Stimulated activated CD4-positive, alpha-beta T cell treated with anti-CD3 and anti-CD28 coated beads, Interleukin-12 subunit alpha, Interleukin-12 subunit beta, amount 100 ng/mL, for 48 hours (primary cell): ENCODE measurements around the gene AGRP.
"Not testable (repeated sequence)": the region's sequence is repeated elsewhere in the genome, so short reads cannot be mapped to it uniquely, and the experiment has no call there.

ENCODE experiments used
- DNase-seq, 3 donors: peaks; one replicate each; pipeline ENCODE4 v3.0.0-alpha.2; 2020; ENCODE audit warnings: low read depth in 2 of 3, low spot score in 1 of 3

AGRP gene

GRCh38 chr16:67483150-67483549 lies at the start of gene AGRP:
TSS of gene AGRP (minus strand) at chr16:67483547. CDS start at chr16:67483398, 149 bp downstream.
- no peak for DNase-seq

GRCh38 chr16:67531247-67531646 lies 47.9 kb upstream of the AGRP start:
- DNase-seq = no peak

- no peak for DNase-seq
These were observed 46.9 kb upstream of the AGRP start for GRCh38 chr16:67530013-67530939.

- no peak for DNase-seq
These were observed 46.2 kb upstream of the AGRP start for GRCh38 chr16:67529582-67530012.

- no peak for DNase-seq
These were observed 45.7 kb upstream of the AGRP start for GRCh38 chr16:67528870-67529581.

GRCh38 chr16:67528222-67528869 lies 45.0 kb upstream of the AGRP start, which contains the start of gene RIPOR1:
TSS of gene RIPOR1 (plus strand) at chr16:67528829. CDS start at chr16:67538447, 9,618 bp downstream.
- peak in 1 of 3 donors; percentile 45 for DNase-seq

- no peak for DNase-seq
These were observed 42.9 kb upstream of the AGRP start for GRCh38 chr16:67526149-67526791.

DNA sequence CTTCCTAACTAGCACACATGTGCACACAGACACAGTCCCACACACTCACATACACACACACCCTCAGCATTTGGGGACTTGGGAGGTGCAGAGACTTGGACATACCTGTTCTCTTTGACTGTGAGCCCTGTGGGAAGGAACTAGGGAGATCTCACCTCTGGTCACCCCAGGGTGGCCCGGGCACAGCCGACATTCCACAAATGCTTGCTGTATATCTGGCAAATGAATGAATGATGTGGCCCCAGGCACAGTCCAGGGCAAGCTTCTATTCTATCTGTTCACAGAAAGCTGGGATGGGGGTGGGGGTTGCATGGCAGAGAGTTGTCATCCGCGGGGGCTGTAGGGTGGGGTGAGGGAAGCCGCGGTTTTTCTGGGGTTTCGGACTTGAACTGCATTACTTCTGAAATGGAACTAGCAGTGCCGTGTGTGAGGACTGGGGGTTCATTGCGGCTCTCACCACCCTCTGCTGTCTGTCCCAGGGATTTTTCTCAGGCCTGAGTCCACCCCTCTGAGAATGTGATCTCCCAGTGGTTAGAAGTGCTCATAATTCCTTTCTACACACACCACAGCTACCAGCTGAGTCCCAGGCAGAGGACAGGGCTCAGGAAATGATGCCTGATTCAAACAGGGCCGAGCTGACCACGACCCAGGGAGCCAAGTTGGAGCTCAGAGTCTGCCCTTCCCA lies 42.0 kb upstream of the AGRP start:
- no peak for DNase-seq

GRCh38 chr16:67521095-67521804 lies 37.9 kb upstream of the AGRP start:
- peak; percentile 96 to 100 (median 96) for DNase-seq

- DNase-seq = no peak
These were observed 35.9 kb upstream of the AGRP start for GRCh38 chr16:67519242-67519641.

GRCh38 chr16:67518676-67519075 lies 35.3 kb upstream of the AGRP start:
- no peak for DNase-seq

DNA sequence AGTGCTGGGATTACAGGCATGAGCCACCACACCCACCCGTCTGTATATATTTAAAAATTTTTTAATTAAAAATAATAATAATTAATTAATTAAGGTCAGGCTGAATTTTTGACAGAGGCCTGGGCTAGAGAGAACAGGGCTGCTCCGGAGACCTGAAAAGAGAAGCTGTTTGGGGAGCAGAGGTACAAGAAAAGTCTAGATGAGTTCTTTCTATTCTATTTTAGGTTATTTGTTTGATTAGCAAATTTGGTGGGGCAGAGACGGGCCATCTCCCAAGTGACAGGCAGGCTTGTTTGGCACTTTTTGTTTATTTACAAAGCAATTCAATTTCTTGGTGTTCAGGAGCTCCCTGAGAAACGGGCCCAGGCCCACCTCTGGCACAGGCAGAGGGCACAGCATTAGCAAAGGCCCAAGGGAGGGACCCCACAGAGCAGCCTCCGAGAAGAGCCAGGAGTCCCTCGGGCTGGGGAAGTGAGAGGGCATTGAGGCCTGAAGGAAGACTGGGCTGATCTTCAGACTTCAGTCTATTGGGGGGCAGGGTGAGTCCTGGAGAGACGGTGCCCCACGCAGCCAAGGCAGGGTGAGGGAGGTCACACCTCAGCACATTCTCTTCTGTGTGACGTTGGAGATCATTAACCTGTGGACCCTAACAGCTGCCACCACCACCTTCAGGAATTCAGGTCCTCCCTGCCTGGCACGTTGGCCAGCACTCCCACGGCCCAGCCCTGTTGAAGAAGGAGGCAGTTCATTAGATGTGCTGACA lies 34.5 kb upstream of the AGRP start:
- no peak for DNase-seq

- DNase-seq = no peak
These were observed 33.8 kb upstream of the AGRP start for GRCh38 chr16:67517155-67517445.

DNA sequence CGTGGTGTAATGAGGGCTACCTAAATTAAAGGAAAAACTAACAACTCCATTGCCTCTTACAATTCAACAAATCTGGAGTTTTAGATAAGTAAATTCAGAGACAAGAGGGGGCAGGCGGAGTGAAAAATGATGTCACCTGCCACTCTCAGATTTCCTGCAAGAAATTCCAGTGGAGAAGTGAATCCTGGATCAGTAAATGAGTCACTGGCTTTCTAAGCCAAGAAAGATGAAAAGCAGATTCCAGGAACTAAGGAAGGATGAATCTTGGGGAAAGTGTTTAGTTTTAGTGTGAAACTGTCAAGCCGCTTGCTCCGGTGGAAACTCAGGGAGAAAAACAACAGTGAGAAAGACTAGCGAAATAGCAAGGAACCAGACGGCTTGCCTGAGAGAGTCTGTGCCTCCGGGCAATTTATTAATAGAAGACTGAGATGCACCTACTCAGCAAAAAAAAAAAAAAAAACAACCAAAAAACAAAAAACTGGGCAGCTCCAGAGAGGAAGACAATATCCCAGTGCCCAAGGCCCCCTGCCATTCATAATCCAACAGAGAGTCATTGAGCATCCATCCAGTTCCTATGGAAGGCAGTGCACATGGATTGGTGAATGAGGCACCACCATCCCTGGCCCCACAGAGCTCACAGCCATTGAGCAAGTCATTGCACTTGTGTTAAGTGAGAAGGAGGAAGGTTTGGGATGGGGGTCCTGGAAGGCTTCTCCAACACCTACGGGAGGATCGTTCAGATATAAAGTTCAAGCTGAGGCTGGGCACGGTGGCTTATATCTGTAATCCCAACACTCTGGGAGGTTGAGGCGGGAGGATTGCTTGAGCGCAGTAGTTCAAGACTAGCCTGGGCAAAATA lies 33.2 kb upstream of the AGRP start:
- no peak for DNase-seq

GRCh38 chr16:67514382-67514828 lies 31.1 kb upstream of the AGRP start:
- DNase-seq = peak; percentile 64 to 80 (median 70)

- not testable (repeated sequence) for DNase-seq
These were observed 30.5 kb upstream of the AGRP start for GRCh38 chr16:67513892-67514291.

- no peak for DNase-seq
These were observed 25.7 kb upstream of the AGRP start for GRCh38 chr16:67509016-67509415.

- no peak for DNase-seq
These were observed 23.1 kb upstream of the AGRP start for GRCh38 chr16:67506468-67506867.
